ENCODE data around the gene CCDC85C.
A peak's percentile ranks its signal among the peaks of the same experiment; 100 is the strongest.

Gene CCDC85C

GRCh38 chr14:99479906-99480869 lies 123.8 kb downstream of the CCDC85C start, which contains the start of gene SETD3:
TSS of gene SETD3 (minus strand) at chr14:99480859. CDS start at chr14:99465805, 15,054 bp downstream.
- peak in 31 of 51 donors; percentile 5 to 63 (median 36) for DNase-seq

- DNase-seq, result no peak
Observed at GRCh38 chr14:99479160-99479905, 124.7 kb downstream of the CCDC85C start.

GRCh38 chr14:99478128-99478527 lies 125.9 kb downstream of the CCDC85C start:
- no peak for DNase-seq

DNA sequence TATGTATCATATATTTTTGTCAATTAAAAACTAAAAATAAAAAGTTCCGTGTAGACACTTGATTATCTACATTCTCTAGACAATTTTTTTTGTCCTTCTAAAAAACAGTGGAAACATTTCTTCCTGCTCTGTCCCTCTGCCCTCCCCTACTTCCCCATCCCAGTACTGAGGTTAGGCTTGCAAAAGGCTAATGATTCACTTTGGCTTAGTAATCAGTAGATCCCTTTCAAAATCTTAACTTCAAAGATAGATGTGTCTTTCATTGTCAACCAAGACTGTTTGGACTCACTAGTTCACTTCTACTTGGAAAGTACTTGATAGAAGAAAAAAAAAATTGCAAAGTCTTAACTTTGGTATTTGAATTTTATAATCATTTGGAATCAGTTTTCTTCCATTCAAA lies 127.1 kb downstream of the CCDC85C start:
- no peak for DNase-seq

- DNase-seq, result no peak
Observed at GRCh38 chr14:99475660-99476059, 128.3 kb downstream of the CCDC85C start.

DNA sequence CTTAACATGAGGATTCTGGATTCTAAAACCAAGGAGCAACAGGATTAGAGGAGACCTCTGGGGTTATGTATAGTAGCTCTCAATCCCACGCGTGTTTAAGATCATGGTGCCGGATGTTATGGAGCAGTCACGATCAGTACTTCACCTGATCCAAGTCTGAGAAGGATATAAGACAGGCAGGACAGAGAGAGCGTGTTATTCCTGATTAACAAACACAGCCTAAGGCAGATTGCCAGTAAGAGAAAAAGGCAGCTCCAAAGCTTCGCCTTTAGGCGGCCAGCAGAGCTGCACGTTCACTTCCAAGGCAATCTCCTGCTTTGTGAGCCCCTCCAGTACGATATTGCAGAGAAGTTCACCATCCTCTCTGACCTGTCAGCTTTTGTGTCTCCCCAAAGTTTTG lies 128.8 kb downstream of the CCDC85C start:
- no peak for DNase-seq

DNA sequence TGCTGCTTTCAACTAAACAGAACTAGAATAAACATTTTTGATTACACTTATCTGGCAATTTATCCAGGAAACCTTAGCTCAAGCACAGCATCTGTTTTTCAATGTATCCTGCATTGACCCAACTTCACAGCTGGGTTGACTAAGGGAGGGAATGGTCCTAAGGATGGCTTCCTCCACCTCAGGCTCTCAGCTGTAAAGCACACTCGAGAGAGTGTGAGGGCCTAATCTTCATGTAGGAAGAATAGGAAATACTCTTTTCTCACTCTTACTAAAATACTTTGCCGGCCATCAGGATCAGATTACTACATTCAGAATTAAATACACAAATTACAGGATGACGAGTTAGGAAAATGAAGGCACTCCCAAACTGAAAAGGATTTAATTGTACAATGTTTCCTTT lies 130.5 kb downstream of the CCDC85C start:
- no peak for DNase-seq

- no peak for DNase-seq
Observed at GRCh38 chr14:99472937-99473336, 131.1 kb downstream of the CCDC85C start.

- DNase-seq, result no peak
Observed at GRCh38 chr14:99471731-99472130, 132.3 kb downstream of the CCDC85C start.

DNA sequence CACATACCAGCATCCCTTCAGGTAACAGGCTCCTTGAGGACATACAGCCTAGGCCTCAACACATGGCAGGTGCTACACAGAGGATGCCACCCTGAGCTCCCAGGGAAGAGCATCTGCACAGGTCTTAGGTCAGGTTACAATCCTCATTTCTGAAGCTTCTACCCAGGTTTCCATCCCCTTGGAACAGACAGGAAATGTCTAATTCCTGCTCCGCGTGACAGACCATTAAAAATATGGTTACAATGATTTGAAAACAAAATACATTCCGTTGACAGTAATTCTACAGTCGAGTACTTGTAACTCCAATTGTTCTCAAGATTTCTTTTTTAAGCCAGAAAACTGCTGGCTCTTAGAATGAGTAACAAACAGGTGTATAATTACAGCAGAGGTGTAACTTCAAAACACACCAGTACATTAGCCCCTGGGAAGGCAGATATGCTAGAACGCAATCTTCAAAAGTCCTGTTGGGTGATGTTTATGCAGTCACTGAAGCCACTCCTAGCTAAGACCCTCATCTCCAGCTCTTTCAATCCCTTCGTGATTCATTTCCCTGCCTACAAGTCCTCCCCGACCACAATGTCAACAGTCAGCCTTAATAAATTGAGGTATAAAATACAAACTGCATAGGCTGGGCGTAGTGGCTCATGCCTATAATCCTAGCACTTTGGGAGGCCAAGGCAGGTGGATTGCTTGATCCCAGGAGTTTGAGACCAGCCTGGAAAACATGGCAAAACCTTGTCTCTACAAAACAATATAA lies 135.0 kb downstream of the CCDC85C start:
- DNase-seq, result no peak

- DNase-seq, result no peak
Observed at GRCh38 chr14:99468081-99468480, 135.9 kb downstream of the CCDC85C start.

DNA sequence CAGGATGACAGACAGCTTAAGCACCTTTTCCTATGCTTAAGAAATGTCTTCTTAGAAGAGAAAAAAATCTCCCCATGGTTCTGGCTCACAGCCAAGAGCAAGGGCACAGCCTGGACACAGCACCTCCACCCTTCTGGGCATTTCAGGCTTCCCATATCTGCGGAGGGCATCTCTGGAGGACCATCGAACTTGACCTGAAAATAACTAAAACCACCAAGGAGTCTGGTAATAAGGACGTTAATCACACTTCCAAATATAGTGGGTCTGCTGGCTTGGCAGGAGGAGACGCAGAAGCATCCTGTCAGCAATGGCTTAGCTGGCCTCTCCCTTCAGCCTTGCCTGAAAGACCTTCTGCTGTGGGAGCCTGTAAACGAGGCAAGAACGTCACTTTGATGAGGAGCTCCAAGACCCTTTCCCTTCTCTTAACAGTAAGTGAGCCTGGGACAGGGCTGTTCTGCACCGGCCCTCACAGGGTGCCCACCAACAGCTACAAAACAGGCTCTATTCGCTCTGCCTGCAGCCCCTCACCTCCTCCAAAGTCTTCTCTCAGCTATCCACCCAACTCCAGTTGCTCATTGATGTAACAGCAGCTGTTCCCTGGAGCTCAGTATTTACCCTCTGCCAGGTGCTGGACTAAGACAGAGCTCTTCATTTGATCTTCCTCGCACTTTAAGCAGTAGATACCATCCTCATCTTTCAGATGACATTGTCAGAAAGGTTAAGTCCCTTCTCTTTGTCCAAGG lies 136.5 kb downstream of the CCDC85C start:
- DNase-seq, result no peak

GRCh38 chr14:99466758-99467157 lies 137.2 kb downstream of the CCDC85C start:
- no peak for DNase-seq

DNA sequence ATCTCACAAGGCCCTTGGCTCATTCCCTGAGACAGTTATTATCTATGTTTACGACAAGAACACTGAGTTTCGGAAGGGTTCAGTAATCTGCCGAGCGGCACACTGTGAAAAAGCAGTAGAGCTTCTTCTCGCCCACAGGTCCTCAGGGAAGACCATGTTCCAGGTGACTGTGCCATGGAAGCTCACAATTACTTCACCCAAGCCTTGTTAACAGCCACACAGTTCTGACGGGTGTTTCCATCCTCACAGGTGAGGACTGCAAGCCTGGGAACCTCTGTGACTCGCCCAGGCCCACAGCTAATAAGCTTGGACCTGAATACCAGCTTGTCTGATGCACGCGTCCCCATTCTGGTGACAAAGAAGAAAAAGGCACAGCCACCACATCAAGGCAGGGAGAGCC lies 138.7 kb downstream of the CCDC85C start:
- DNase-seq, result no peak

GRCh38 chr14:99463974-99464373 lies 140.0 kb downstream of the CCDC85C start:
- DNase-seq, result no peak

DNA sequence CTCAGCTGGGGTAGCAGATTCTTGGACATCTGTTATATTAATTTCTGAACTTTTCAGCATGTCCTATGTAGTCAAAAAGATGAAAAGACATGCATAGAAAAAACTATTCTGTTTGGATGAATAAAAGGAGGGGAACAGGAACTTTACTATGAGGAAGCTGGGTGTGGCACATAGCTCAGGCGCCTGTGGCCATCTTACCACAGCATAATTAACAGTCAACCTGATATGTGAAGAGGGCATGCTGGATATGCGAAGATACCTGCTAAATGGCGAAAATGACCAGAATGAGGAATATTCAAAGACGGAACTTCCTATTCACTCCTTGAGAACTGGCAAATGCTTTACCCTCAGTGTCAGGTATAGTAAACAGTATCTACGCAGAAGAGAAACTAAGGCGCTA lies 141.8 kb downstream of the CCDC85C start:
- no peak for DNase-seq

DNA sequence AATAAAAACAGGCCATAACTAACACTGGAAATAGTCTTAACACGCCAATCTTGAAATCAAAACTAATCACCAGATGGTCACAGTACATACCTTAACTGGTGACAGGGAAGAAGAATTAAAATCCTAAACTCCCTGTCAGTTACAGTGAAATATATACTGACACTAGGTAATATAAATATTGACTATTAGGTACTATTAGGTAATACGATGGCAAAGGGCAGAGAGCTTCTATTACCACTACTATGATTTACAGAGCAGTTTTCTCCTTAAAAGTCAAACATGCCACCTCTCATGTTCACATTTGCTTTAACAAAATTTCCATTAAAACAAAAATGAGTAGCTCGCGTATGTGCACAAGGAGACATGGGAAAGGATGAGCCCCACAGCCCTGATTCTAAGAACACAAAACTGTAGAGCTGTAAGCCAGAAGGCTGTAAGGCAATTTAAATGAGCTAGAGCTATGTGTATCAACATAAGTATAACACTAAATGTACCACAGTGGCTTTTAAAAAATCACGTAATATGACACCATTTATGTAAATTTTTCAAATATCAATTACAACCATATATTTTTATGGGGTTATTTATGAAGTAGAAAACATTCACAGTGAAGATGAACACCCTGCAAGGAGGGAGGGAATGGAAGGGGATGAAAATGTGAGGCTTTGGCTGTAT lies 142.5 kb downstream of the CCDC85C start:
- DNase-seq, result no peak

- DNase-seq, result no peak
Observed at GRCh38 chr14:99460793-99461192, 143.2 kb downstream of the CCDC85C start.

DNA sequence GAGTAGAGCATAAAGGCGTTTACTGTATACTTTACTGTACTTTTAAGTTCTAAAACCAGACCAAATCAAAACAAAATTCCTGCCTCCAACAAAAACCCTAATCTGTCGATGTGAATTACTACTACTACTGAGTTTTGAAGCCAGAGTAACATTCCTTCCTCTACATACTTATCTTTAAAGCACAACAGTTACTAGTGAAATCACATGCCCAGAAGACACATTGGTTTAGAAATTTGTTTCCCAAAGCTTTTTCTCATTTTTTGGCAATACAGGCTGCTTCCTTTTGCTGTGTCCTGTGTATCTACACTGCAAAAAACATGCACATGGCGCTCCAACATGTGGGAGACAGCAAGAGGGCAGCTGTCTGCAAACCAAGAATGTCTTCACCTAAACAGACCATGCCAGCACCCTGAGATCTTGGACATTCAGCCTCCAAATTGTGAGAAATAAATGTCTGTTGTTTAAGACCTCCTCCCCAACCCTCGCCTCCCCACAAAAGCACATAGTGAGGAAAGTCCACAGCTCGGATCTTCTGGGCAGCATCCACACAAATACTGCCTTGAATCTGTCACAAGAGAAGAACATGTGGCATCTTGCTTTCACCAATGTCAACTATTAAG lies 144.4 kb downstream of the CCDC85C start:
- DNase-seq, result no peak

DNA sequence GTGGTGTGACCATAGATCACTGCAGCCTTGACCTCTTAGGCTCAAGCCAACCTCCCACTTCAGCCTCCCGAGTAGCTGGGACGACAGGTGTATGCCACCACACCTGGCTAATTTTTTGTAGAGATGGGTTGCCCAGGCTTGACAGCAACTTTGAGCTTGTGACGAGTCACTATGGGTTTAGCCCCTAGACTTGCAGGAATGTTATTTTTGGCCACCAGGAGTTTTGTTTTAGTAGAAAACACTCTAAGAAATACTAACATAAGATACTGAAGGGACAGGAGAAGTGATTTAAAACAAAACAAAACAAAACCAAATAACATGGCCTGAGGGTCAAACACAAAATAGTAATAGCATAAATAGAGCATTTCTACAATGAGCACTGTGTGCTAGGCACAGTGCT lies 149.8 kb downstream of the CCDC85C start:
- no peak for DNase-seq

Data from hypothalamus (tissue), 51 donors.